ENCODE measurements around the gene PLA2G12B.

DNA sequence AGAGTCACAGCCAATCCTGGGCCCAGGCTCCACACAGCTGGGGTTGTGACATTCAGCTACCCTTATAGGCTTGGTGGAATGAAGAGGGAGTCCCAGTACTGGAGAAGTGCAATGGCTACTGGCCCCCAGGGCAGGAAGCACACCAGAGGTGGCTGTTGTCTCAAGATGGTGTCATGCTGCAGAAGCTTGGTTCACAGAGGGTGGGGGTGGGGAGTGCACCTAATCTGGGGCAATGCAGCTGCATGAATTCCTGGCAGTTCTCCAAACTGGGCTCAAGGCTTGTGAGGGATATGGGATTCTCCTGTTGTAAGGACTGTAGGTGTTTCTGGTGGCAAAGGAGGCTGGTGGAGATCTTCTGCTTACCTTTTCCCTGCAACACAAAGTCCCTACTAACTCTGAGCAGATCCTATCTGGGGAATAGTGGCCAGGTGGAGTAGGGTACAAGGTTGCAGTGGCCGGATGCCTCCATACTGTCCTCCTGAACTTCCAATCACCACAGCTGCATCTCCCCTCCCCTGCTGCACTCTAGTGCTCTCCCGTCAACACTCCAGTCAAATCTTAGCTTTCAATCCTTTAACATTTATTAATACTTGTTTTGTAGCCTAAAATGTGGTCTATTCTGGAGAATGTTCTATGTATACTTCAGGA lies 27.4 kb upstream of the PLA2G12B start:
- TF ChIP-seq, protein P1, sequence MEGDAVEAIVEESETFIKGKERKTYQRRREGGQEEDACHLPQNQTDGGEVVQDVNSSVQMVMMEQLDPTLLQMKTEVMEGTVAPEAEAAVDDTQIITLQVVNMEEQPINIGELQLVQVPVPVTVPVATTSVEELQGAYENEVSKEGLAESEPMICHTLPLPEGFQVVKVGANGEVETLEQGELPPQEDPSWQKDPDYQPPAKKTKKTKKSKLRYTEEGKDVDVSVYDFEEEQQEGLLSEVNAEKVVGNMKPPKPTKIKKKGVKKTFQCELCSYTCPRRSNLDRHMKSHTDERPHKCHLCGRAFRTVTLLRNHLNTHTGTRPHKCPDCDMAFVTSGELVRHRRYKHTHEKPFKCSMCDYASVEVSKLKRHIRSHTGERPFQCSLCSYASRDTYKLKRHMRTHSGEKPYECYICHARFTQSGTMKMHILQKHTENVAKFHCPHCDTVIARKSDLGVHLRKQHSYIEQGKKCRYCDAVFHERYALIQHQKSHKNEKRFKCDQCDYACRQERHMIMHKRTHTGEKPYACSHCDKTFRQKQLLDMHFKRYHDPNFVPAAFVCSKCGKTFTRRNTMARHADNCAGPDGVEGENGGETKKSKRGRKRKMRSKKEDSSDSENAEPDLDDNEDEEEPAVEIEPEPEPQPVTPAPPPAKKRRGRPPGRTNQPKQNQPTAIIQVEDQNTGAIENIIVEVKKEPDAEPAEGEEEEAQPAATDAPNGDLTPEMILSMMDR (IDR thresholded peaks at IDR 0.05; ENCODE audit: insufficient read depth, low read length, poor library complexity, severe bottlenecking), result no peak
- TF ChIP-seq EZH2phosphoT487 (conservative IDR thresholded peaks at IDR 0.05; ENCODE audit: low read length), result no peak

All from SU-DHL-6 (cell line).